PC-3 (cell line): ENCODE results near the gene HIVEP3.

Experiments used
- CTCF ChIP-seq: fragments of 300-600 bp; sonication (generic); conservative IDR thresholded peaks from 2 replicates; pipeline ENCODE4 v1.5.1; 2017; ENCODE audit warnings: antibody characterized with exemption, low read depth, mild to moderate bottlenecking, low read length
- EZH2 ChIP-seq: fragments of 300-600 bp; sonication (generic); IDR thresholded peaks from one replicate; pipeline ENCODE4 v1.6.1; 2017; ENCODE audit warnings: antibody characterized with exemption, mild to moderate bottlenecking, low read length; ENCODE audit not compliant: unreplicated experiment

GRCh38 chr1:41731516-41732030, 187.1 kb downstream of the HIVEP3 start:
- no peak for TF ChIP-seq CTCF
- TF ChIP-seq EZH2: no peak
